GM10266 (cell line): ENCODE data around the gene NINL.

Experiments
- DNase-seq: peaks from one replicate; pipeline ENCODE4 v3.0.0; 2012; ENCODE audit errors: extremely low spot score
- TF ChIP-seq, protein P1 (sequence below): IDR thresholded peaks from 2 replicates; pipeline ENCODE4 v1.5.1; 2012; ENCODE audit warnings: mild to moderate bottlenecking, low read depth; ENCODE audit not compliant: control insufficient read depth, insufficient read depth; ENCODE audit errors: missing control alignments

Gene NINL

GRCh38 chr20:25493137-25493536 lies 92.2 kb downstream of the NINL start:
- DNase-seq: no peak
- TF ChIP-seq, protein P1, sequence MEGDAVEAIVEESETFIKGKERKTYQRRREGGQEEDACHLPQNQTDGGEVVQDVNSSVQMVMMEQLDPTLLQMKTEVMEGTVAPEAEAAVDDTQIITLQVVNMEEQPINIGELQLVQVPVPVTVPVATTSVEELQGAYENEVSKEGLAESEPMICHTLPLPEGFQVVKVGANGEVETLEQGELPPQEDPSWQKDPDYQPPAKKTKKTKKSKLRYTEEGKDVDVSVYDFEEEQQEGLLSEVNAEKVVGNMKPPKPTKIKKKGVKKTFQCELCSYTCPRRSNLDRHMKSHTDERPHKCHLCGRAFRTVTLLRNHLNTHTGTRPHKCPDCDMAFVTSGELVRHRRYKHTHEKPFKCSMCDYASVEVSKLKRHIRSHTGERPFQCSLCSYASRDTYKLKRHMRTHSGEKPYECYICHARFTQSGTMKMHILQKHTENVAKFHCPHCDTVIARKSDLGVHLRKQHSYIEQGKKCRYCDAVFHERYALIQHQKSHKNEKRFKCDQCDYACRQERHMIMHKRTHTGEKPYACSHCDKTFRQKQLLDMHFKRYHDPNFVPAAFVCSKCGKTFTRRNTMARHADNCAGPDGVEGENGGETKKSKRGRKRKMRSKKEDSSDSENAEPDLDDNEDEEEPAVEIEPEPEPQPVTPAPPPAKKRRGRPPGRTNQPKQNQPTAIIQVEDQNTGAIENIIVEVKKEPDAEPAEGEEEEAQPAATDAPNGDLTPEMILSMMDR: no peak

GRCh38 chr20:25491446-25492038 lies 93.8 kb downstream of the NINL start:
- TF ChIP-seq, protein P1: no peak
- DNase-seq: no peak

DNA sequence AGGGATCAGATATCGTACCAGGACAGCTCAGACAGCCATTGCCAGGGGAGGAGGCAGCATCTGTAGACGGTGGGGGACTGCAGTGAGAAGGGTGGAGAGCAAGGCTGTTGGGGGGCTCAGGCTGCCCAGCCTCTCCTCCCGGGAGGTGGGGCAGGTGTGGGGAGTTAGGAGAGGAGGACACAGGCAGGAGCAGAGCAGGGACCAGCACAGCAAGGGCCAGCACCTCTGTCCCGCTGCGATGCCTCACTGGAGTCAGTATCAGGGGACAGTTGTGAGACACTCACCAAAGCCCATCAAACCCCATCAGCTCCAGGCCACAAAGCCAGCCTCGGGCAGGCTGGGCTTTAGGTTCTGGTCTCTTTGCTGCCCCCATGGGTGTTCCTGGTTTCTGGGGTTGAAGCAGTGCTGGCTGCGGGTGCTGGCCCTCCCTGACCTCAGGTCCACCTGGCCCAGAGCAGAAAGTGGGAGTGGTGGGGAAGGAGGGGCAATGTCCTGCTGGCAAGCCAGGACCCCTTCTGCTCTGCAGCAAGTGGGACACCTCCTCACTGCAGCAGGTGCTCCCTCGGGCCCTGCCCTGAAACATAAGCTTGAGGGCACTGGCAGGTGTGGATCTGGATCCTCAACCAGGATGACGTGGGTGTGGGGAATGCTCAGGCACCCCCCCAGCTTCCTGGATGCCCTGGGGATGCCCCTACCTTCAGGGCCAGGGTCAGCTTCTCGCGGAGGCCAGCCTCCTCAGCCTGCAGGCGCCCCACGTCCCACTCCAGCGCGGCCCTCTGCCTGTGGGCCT lies 94.5 kb downstream of the NINL start:
- DNase-seq: no peak

GRCh38 chr20:25489221-25489871 lies 96.0 kb downstream of the NINL start:
- DNase-seq: no peak
- TF ChIP-seq, protein P1: no peak

More for the DNA sequence above, 94.5 kb downstream of the NINL start:
- TF ChIP-seq, protein P1: no peak

GRCh38 chr20:25487975-25488374 lies 97.4 kb downstream of the NINL start:
- TF ChIP-seq, protein P1: no peak
- DNase-seq: no peak

DNA sequence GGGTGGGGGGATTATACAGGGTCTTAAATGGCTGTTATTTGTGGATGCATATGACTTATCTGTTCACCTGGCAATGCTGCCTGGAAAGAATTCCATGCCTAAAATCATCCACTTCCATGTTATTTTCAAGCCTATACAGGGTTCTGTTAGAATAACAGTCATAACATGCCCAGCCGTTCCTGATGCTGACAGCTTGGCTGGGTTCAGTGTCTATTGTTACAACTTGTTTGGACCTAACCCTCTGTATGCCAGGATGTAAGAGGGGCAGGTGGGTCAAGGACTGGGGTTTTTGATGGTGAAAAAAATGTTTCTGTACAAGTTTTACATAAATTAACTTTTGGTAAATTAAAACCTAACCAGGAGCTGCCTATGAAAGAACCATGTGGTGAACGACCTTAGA lies 98.0 kb downstream of the NINL start:
- no peak for DNase-seq
- TF ChIP-seq, protein P1: no peak

DNA sequence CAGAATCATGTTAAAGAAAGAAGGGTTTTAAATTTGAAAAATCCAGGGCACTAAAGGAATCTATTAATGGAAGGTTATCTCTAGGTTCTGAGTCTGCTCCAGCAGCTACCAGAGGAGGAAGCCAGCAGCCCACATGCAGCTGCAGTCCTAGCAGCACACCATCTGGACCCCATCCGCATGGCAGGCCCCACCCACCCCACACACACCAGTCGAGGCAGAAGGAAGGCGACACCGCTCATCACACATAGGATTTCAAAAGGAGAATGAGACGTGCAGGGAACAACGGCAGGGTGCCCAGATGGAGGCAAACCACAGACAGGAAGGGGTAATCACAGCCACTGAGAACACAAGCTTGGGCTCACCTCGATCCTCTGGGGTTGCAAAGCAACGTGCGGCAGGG lies 99.0 kb downstream of the NINL start:
- DNase-seq: no peak

More for the DNA sequence above, 99.0 kb downstream of the NINL start:
- TF ChIP-seq, protein P1: no peak
